SU-DHL-6 (cell line): ENCODE measurements around the gene ZNF350.
"Not testable (repeated sequence)": the region's sequence is repeated elsewhere in the genome, so short reads cannot be mapped to it uniquely, and the experiment has no call there.

Experiments
- H2AFZ ChIP-seq: fragments of 200-600 bp; sonication (generic); 2 replicates; pipeline ENCODE4 v1.6.1; 2014; ENCODE audit warnings: low read depth, mild to moderate bottlenecking, moderate library complexity, mixed read lengths, antibody characterized with exemption, low read length; ENCODE audit not compliant: severe bottlenecking
- H3F3A ChIP-seq: fragments of 200-600 bp; shearing (Covaris generic); 2 replicates; pipeline ENCODE4 v1.6.0; 2016; ENCODE audit warnings: antibody characterized with exemption, mild to moderate bottlenecking; ENCODE audit not compliant: insufficient read depth
- H3K27ac ChIP-seq: fragments of 200-600 bp; sonication (generic); 2 replicates; pipeline ENCODE4 v1.5.1; 2016; ENCODE audit warnings: low read depth, mild to moderate bottlenecking, low read length, moderate library complexity, mixed read lengths
- H3K27me3 ChIP-seq: fragments of 200-600 bp; sonication (generic), shearing (Covaris generic); 2 replicates; pipeline ENCODE4 v1.6.0; 2014; ENCODE audit warnings: mild to moderate bottlenecking, low read length
- H3K36me3 ChIP-seq: fragments of 200-600 bp; sonication (generic); 2 replicates; pipeline ENCODE4 v1.6.1; 2014; ENCODE audit warnings: mild to moderate bottlenecking, low read length, mixed read lengths
- H3K4me2 ChIP-seq: fragments of 300-600, 200-600 bp; shearing (Covaris generic), sonication (generic); 2 replicates; pipeline ENCODE4 v1.6.0; 2014; ENCODE audit warnings: low read length, low read depth, mild to moderate bottlenecking; ENCODE audit not compliant: poor library complexity, severe bottlenecking
- H3K4me3 ChIP-seq: fragments of 200-600 bp; sonication (generic); 2 replicates; pipeline ENCODE4 v1.5.1; 2014; ENCODE audit warnings: antibody characterized with exemption, low read length, mild to moderate bottlenecking, mixed read lengths; ENCODE audit not compliant: insufficient read depth, poor library complexity, severe bottlenecking
- H3K79me2 ChIP-seq: fragments of 200-600 bp; sonication (generic); 2 replicates; pipeline ENCODE4 v1.6.1; 2014; ENCODE audit warnings: mild to moderate bottlenecking, low read length, moderate library complexity; ENCODE audit not compliant: insufficient read depth
- H3K9ac ChIP-seq: fragments of 200-600 bp; sonication (generic); 2 replicates; pipeline ENCODE4 v1.7.0; 2014; ENCODE audit warnings: mild to moderate bottlenecking, low read length
- H3K9me2 ChIP-seq: fragments of 200-600 bp; sonication (generic); replicated peaks from 2 replicates; pipeline ENCODE4 v1.6.1; 2014; ENCODE audit warnings: low read length; ENCODE audit not compliant: insufficient read depth
- H3K9me3 ChIP-seq: fragments of 200-600 bp; sonication (generic); 2 replicates; pipeline ENCODE4 v1.6.1; 2014; ENCODE audit warnings: low read length, mixed read lengths; ENCODE audit not compliant: insufficient read depth
- H4K20me1 ChIP-seq: fragments of 200-600 bp; sonication (generic); 2 replicates; pipeline ENCODE4 v1.6.1; 2014; ENCODE audit warnings: low read depth, mild to moderate bottlenecking, antibody characterized with exemption, low read length, moderate library complexity, mixed read lengths
- CTCF ChIP-seq: fragments of 200-600 bp; sonication (generic); IDR thresholded peaks from one replicate; pipeline ENCODE4 v1.5.1; 2017; ENCODE audit warnings: antibody characterized with exemption, mild to moderate bottlenecking, low read length, moderate library complexity; ENCODE audit not compliant: insufficient read depth, poor library complexity, severe bottlenecking
- EZH2phosphoT487 ChIP-seq: fragments of 200-600 bp; sonication (generic), shearing (Covaris generic); conservative IDR thresholded peaks from 2 replicates; pipeline ENCODE4 v1.6.1; 2018; ENCODE audit warnings: mild to moderate bottlenecking, antibody characterized with exemption, low read length, moderate library complexity, mixed read lengths

The ZNF350 gene

DNA sequence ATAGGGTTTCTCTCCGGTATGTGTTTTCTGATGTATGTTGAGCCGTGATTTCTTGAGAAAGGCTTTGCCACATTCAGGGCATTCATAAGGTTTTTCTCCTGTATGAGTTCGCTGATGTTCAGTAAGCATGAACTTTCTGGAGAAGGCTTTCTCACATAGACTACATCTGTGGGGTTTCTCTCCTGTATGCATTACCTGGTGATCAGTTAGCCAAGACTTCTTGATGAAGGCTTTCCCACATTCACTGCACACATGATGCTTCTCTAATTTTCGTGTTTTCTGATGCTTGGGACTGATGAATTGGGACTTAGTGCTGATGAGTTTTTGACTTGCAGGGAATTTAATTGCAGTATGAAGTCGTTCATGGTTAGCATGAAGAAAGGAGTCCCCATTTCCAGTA lies 21.1 kb downstream of the ZNF350 start:
- no peak overlapping the region for H3K4me3 ChIP-seq
- peaks cover 3% of the 10 kb centered on the region; the same call in 1 of the 2 replicates for H3K9me3 ChIP-seq
- H3K9me2 ChIP-seq, result no peaks in the 10 kb centered on the region
- H2AFZ ChIP-seq, result no peak overlapping the region
- H3K36me3 ChIP-seq, result no peaks in the 10 kb centered on the region
- H4K20me1 ChIP-seq, result no peaks in the 10 kb centered on the region
- H3K4me2 ChIP-seq, result no peak overlapping the region
- TF ChIP-seq CTCF (no peak), EZH2phosphoT487 (no peak)
- no peaks in the 10 kb centered on the region for H3F3A ChIP-seq
- no peaks in the 10 kb centered on the region for H3K79me2 ChIP-seq
- H3K9ac ChIP-seq, result no peak overlapping the region
- H3K27ac ChIP-seq, result no peak overlapping the region
- H3K27me3 ChIP-seq, result no peaks in the 10 kb centered on the region

GRCh38 chr19:51960621-51961233 lies 25.9 kb downstream of the ZNF350 start:
- H3F3A ChIP-seq, H2AFZ ChIP-seq, H4K20me1 ChIP-seq, H3K9me3 ChIP-seq, H3K27me3 ChIP-seq, H3K36me3 ChIP-seq, H3K79me2 ChIP-seq, H3K9ac ChIP-seq, H3K4me2 ChIP-seq, H3K9me2 ChIP-seq, H3K27ac ChIP-seq, H3K4me3 ChIP-seq: not testable (repeated sequence)

DNA sequence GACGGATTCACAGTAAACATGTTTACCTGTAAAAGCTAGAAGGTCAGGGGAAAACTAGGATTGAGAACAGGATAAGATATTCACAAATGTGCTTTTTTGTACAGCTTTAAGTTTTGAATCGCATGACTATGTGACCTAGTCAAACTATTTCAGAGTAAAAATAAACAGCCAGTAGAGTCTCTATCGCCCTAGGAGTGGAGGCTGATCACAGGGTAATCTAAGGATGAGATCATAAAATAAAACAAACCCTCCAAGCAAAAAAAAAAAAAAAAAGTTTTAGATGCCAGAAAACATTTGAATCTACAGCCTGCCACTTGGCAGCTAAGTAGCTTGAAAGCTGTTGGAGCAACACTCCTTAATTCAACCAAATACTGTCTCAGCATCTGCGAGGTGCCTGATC lies 26.8 kb downstream of the ZNF350 start:
- H3K9me2 ChIP-seq, result no peaks in the 10 kb centered on the region
- H3K27me3 ChIP-seq, result no peaks in the 10 kb centered on the region
- H3K27ac ChIP-seq, result no peak overlapping the region
- no peak overlapping the region for H3K4me3 ChIP-seq
- TF ChIP-seq CTCF (no peak), EZH2phosphoT487 (no peak)
- H3K9me3 ChIP-seq, result no peaks in the 10 kb centered on the region; the same call in 1 of the 2 replicates
- H3K36me3 ChIP-seq, result no peaks in the 10 kb centered on the region
- H2AFZ ChIP-seq, result no peak overlapping the region
- H3K79me2 ChIP-seq, result no peaks in the 10 kb centered on the region
- H3F3A ChIP-seq, result no peaks in the 10 kb centered on the region
- no peaks in the 10 kb centered on the region for H4K20me1 ChIP-seq
- no peak overlapping the region for H3K9ac ChIP-seq
- H3K4me2 ChIP-seq, result no peak overlapping the region

- not testable (repeated sequence) for H3K36me3 ChIP-seq, H3K4me3 ChIP-seq, H4K20me1 ChIP-seq, H3K9me3 ChIP-seq, H3K27ac ChIP-seq, H3K27me3 ChIP-seq, H3K4me2 ChIP-seq, H3K9me2 ChIP-seq, H3F3A ChIP-seq, H3K9ac ChIP-seq, H3K79me2 ChIP-seq, H2AFZ ChIP-seq
Measured at GRCh38 chr19:51957846-51958245, 28.8 kb downstream of the ZNF350 start.
